K562 (cell line): ENCODE results near the gene OR8D4. TPM values are rescaled to one million over a fixed set of nuclear protein-coding genes. Genes with fewer than 3 reads are reported as not detected.

Source experiments
- ATAC-seq: fragments of 200-7000 bp; cut with Tn5 transposase; 3 replicates; pipeline ENCODE4 v1.9.1; 2020; ENCODE audit warnings: moderate library complexity
- BruUV-seq: library from RNA; stranded (reverse); fragments of 400-500 nt; replicated peaks from 2 replicates; lab custom pipeline; 2021; lab: Mats Ljungman, UMichigan
- CTCF ChIA-PET: fragments of 300-600 bp; formaldehyde crosslinking; extraction: SDS; loops from one replicate; lab custom pipeline; 2021; ENCODE audit warnings: low intra/inter-chr PET ratio; lab: Yijun Ruan, JAX
- POLR2A ChIA-PET: fragments of 300-600, 350-650 bp; sonication (Branson Sonifier 250); formaldehyde crosslinking; extraction: SDS; loops from one replicate; lab custom pipeline; 2021; ENCODE audit warnings: antibody characterized with exemption, inconsistent platforms; lab: Yijun Ruan, JAX
- DNase-seq, 4 experiments: peaks; one replicate each; pipeline versions ENCODE4 v3.0.0 to v3.0.0-alpha.2; 2011 to 2018; ENCODE audit warnings: low spot score in 3 of 4, mixed read lengths in 3 of 4; ENCODE audit errors: extremely low read depth in 1 of 4
- FAIRE-seq: peaks from 2 replicates; lab custom pipeline; 2011; peaks lifted over from hg19 to GRCh38; lab: Jason Lieb, UNC
- H2AFZ ChIP-seq: 2 replicates; pipeline ENCODE4 v1.6.0; 2011; ENCODE audit warnings: low read depth, low read length, control low read depth, inconsistent platforms
- H3K27ac ChIP-seq: fragments of 200-600 bp; 3 replicates; pipeline ENCODE4 v1.8.0; 2011; ENCODE audit warnings: low read depth, mild to moderate bottlenecking, control low read depth, inconsistent platforms, low read length, moderate library complexity, mixed read lengths; ENCODE audit errors: extremely low read depth
- H3K27me3 ChIP-seq, 2 experiments: fragments of 300-600 bp in 1 of 2; 2 replicates in 1 of 2; 3 replicates in 1 of 2; pipeline versions ENCODE4 v1.6.0 to v1.8.0; 2011; ENCODE audit warnings: inconsistent platforms in 2 of 2, low read length in 2 of 2, mild to moderate bottlenecking in 1 of 2, mixed read lengths in 1 of 2, moderate library complexity in 1 of 2; ENCODE audit not compliant: control insufficient read depth in 2 of 2, insufficient read depth in 2 of 2
- H3K36me3 ChIP-seq: fragments of 300-600 bp; 3 replicates; pipeline ENCODE4 v1.8.0; 2011; ENCODE audit warnings: mild to moderate bottlenecking, low read length, inconsistent platforms; ENCODE audit not compliant: control insufficient read depth, insufficient read depth
- H3K4me1 ChIP-seq, 2 experiments: fragments of 200-600 bp in 1 of 2; replicated peaks in 1 of 2; 2 replicates in 1 of 2; 3 replicates in 1 of 2; pipeline versions ENCODE4 v1.5.1 to v1.8.0; 2011; ENCODE audit warnings: inconsistent platforms in 2 of 2, low read length in 2 of 2, mild to moderate bottlenecking in 1 of 2, mixed read lengths in 1 of 2, moderate library complexity in 1 of 2; ENCODE audit not compliant: control insufficient read depth in 2 of 2, insufficient read depth in 2 of 2
- H3K4me2 ChIP-seq: 2 replicates; pipeline ENCODE4 v1.6.1; 2011; ENCODE audit warnings: low read length, control low read depth, inconsistent platforms, mixed read lengths; ENCODE audit not compliant: insufficient read depth
- H3K4me3 ChIP-seq: fragments of 200-600 bp; sonication (generic), shearing (Covaris generic); 2 replicates; pipeline ENCODE4 v1.5.1; 2016; ENCODE audit warnings: control low read depth, inconsistent platforms
- H3K79me2 ChIP-seq: fragments of 200-600 bp; 3 replicates; pipeline ENCODE4 v1.8.0; 2011; ENCODE audit warnings: low read length, inconsistent platforms; ENCODE audit not compliant: control insufficient read depth, insufficient read depth
- H3K9ac ChIP-seq, 2 experiments: 2 replicates each; pipeline versions ENCODE4 v1.6.0 to v1.6.1; 2011; ENCODE audit warnings: low read depth in 2 of 2, low read length in 2 of 2, control low read depth in 1 of 2, inconsistent platforms in 1 of 2, mild to moderate bottlenecking in 1 of 2, mixed read lengths in 1 of 2; ENCODE audit not compliant: insufficient read depth in 1 of 2
- H3K9me1 ChIP-seq: one replicate; pipeline ENCODE4 v1.6.0; 2011; ENCODE audit warnings: inconsistent platforms, mild to moderate bottlenecking, low read length, moderate library complexity; ENCODE audit not compliant: control insufficient read depth, insufficient read depth
- H3K9me3 ChIP-seq: replicated peaks from 2 replicates; pipeline ENCODE4 v1.5.1; 2011; ENCODE audit warnings: low read depth, low read length, inconsistent platforms; ENCODE audit not compliant: control insufficient read depth, insufficient read depth
- H4K20me1 ChIP-seq: replicated peaks from 2 replicates; pipeline ENCODE4 v1.6.1; 2011; ENCODE audit warnings: low read length, inconsistent platforms, mixed read lengths; ENCODE audit not compliant: control insufficient read depth, insufficient read depth
- ATF7 ChIP-seq: fragments of 450-650 bp; IDR thresholded peaks from 2 replicates; pipeline ENCODE4 v1.7.1; 2014; ENCODE audit warnings: mild to moderate bottlenecking, moderate library complexity
- ELF1 ChIP-seq: fragments of 200-800 bp; sonication (Bioruptor generic); IDR thresholded peaks from 2 replicates; pipeline ENCODE4 v1.6.1; 2016; ENCODE audit warnings: missing genetic modification characterization, missing compliant biosample characterization
- POLR2AphosphoS5 ChIP-seq: IDR thresholded peaks from 2 replicates; pipeline ENCODE4 v1.6.1; 2011; ENCODE audit warnings: mild to moderate bottlenecking, low read depth, low read length, moderate library complexity; ENCODE audit not compliant: control insufficient read depth, insufficient read depth
- RCOR1 ChIP-seq, 2 experiments: IDR thresholded peaks; 2 replicates each; pipeline ENCODE4 v1.6.1; 2012; ENCODE audit warnings: low read depth in 2 of 2, low read length in 2 of 2, borderline replicate concordance in 1 of 2, improper control_type of control experiment in 1 of 2
- ZBTB8A ChIP-seq: fragments of 450-650 bp; IDR thresholded peaks from 2 replicates; pipeline ENCODE4 v1.6.1; 2018; ENCODE audit warnings: mild to moderate bottlenecking, moderate library complexity; ENCODE audit not compliant: partially characterized antibody
- ZNF165 ChIP-seq: fragments of 250-450 bp; sonication (Bioruptor Pico); IDR thresholded peaks from 2 replicates; pipeline ENCODE4 v1.4.0; 2020; ENCODE audit warnings: borderline replicate concordance
- ZNF324 ChIP-seq: fragments of 250-450 bp; sonication (Bioruptor Pico); IDR thresholded peaks from 2 replicates; pipeline ENCODE4 v1.4.0; 2020; ENCODE audit warnings: mild to moderate bottlenecking
- ZNF347 ChIP-seq: fragments of 450-650 bp; formaldehyde crosslinking; IDR thresholded peaks from 2 replicates; pipeline ENCODE4 v1.4.0; 2020; ENCODE audit warnings: low read depth, mild to moderate bottlenecking, moderate library complexity
- in situ Hi-C: fragments of 300-500 bp; cut with MboI; formaldehyde crosslinking; loops from 4 replicates; pipeline ENCODE4 v1.15.0; 2018; ENCODE audit warnings: inconsistent platforms, mixed read lengths
- intact Hi-C: fragments of 100-400 bp; cut with micrococcal nuclease; formaldehyde crosslinking; loops from 2 replicates; pipeline ENCODE4 v1.14.2; 2022
- polyA plus RNA-seq, 8 experiments: library from polyadenylated mRNA; depleted of rRNA in 4 of 8; stranded (reverse) in 5 of 8; unstranded in 3 of 8; fragments of >200 nt; fragmentation: Nextera tagmentation in 2 of 8; fragmentation: Illumina TruSeq in 1 of 8; extraction: Ambion mirVana in 2 of 8; extraction: Trizol in 1 of 8; gene quantifications; 2 replicates each; pipeline versions ENCODE4 v1.2.1 to v1.2.3, GENCODE V29; 2011 to 2014; ENCODE audit warnings: inconsistent platforms in 1 of 8, missing spikeins in 1 of 8
- total RNA-seq, 7 experiments: library from RNA; depleted of rRNA in 6 of 7; stranded (reverse); fragments of >200 nt in 6 of 7; fragmentation: Illumina TruSeq in 2 of 7; extraction: Trizol in 2 of 7; gene quantifications; 2 replicates each; pipeline versions ENCODE4 v1.2.1 to v1.2.3, GENCODE V29; 2011 to 2021; ENCODE audit warnings: low replicate concordance in 1 of 7
- TF ChIP-seq, protein P1 (sequence below): sonication (generic); formaldehyde crosslinking; IDR thresholded peaks from 2 replicates; pipeline ENCODE4 v1.8.1; 2022; ENCODE audit warnings: missing genetic modification reagents
- TF ChIP-seq, protein P2 (sequence below): sonication (generic); formaldehyde crosslinking; IDR thresholded peaks from 2 replicates; pipeline ENCODE4 v1.8.1; 2023; ENCODE audit warnings: mild to moderate bottlenecking, missing genetic modification reagents
- TF ChIP-seq, protein P3 (sequence below), 2 experiments: IDR thresholded peaks; 2 replicates each; pipeline ENCODE4 v1.6.1; 2011; ENCODE audit warnings: borderline replicate concordance in 1 of 2, control low read depth in 1 of 2, low read depth in 1 of 2, low read length in 1 of 2, mild to moderate bottlenecking in 1 of 2, mixed read lengths in 1 of 2, moderate library complexity in 1 of 2; ENCODE audit not compliant: insufficient read depth in 1 of 2, insufficient read length in 1 of 2, poor library complexity in 1 of 2, severe bottlenecking in 1 of 2; ENCODE audit errors: extremely low read depth in 1 of 2

The OR8D4 gene
- total and polyA plus RNA-seq, 9 of the 15 experiments (the other 6 are each of a cell fraction or from before 2014, with no cell fraction given): not detected

DNA sequence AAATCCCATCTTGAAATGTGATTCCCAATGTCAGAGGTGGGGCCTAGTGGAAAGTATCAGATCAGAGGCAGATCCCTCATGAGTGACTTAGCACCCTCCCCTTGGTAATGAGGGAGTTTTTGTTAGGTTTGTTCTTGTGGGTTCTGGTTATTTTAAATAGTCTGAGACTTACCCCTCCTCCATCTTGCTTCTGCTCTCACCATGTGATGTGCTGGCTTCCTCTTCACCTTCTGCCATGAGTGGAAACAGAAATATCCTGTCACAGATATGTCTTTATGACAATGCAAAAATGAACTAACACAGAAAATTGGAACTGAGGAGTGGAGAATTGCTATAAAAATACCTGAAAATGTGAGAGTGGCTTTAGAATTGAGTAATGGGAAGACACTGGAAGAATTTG lies 49.6 kb upstream of the OR8D4 start:
- no peak overlapping the region for H2AFZ ChIP-seq
- no TSS peak for BruUV-seq
- no peak overlapping the region for H3K4me2 ChIP-seq
- H3K4me3 ChIP-seq: no peak overlapping the region
- no peaks in the 10 kb centered on the region for H3K36me3 ChIP-seq
- H3K79me2 ChIP-seq: no peaks in the 10 kb centered on the region
- ATAC-seq: no peak
- no peak overlapping the region for H3K9ac ChIP-seq
- in situ Hi-C loops (no loop called here), intact Hi-C loops (no loop called here)
- no peaks in the 10 kb centered on the region for H3K9me3 ChIP-seq
- H3K27ac ChIP-seq: no peak overlapping the region
- FAIRE-seq: no peak
- no peaks in the 10 kb centered on the region for H3K4me1 ChIP-seq
- ChIA-PET POLR2A (no interaction called here), CTCF (no interaction called here)
- H4K20me1 ChIP-seq: no peaks in the 10 kb centered on the region
- no peak for DNase-seq
- H3K27me3 ChIP-seq: no peaks in the 10 kb centered on the region; a peak in 1 of 5 replicates
- no peaks in the 10 kb centered on the region for H3K9me1 ChIP-seq
- TF ChIP-seq ATF7: no peak
- TF ChIP-seq, protein P1, sequence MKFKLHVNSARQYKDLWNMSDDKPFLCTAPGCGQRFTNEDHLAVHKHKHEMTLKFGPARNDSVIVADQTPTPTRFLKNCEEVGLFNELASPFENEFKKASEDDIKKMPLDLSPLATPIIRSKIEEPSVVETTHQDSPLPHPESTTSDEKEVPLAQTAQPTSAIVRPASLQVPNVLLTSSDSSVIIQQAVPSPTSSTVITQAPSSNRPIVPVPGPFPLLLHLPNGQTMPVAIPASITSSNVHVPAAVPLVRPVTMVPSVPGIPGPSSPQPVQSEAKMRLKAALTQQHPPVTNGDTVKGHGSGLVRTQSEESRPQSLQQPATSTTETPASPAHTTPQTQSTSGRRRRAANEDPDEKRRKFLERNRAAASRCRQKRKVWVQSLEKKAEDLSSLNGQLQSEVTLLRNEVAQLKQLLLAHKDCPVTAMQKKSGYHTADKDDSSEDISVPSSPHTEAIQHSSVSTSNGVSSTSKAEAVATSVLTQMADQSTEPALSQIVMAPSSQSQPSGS (CRISPR knock-in tag): no peak
- TF ChIP-seq RCOR1 (IDR thresholded peaks at IDR 0.05; ENCODE audit: borderline replicate concordance in 1 of 2, low read depth in 2 of 2, low read length in 2 of 2): no peak
- no peak for TF ChIP-seq ZNF324 (CRISPR knock-in tag)
- no peak for TF ChIP-seq ELF1 (tag)
- TF ChIP-seq POLR2AphosphoS5: no peak
- no peak for TF ChIP-seq ZBTB8A
- no peak for TF ChIP-seq ZNF347
- no peak for TF ChIP-seq ZNF165
- TF ChIP-seq, protein P2, sequence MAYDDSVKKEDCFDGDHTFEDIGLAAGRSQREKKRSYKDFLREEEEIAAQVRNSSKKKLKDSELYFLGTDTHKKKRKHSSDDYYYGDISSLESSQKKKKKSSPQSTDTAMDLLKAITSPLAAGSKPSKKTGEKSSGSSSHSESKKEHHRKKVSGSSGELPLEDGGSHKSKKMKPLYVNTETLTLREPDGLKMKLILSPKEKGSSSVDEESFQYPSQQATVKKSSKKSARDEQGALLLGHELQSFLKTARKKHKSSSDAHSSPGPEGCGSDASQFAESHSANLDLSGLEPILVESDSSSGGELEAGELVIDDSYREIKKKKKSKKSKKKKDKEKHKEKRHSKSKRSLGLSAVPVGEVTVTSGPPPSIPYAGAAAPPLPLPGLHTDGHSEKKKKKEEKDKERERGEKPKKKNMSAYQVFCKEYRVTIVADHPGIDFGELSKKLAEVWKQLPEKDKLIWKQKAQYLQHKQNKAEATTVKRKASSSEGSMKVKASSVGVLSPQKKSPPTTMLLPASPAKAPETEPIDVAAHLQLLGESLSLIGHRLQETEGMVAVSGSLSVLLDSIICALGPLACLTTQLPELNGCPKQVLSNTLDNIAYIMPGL (CRISPR knock-in tag): no peak
- TF ChIP-seq, protein P3, sequence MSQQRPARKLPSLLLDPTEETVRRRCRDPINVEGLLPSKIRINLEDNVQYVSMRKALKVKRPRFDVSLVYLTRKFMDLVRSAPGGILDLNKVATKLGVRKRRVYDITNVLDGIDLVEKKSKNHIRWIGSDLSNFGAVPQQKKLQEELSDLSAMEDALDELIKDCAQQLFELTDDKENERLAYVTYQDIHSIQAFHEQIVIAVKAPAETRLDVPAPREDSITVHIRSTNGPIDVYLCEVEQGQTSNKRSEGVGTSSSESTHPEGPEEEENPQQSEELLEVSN (IDR thresholded peaks at IDR 0.05; ENCODE audit: borderline replicate concordance in 1 of 2, extremely low read depth in 1 of 2, insufficient read depth in 1 of 2, insufficient read length in 1 of 2, low read depth in 1 of 2, low read length in 1 of 2, poor library complexity in 1 of 2, severe bottlenecking in 1 of 2): no peak
